ENCODE measurements around the gene COL5A1. TPM values are rescaled to one million over a fixed set of nuclear protein-coding genes. Genes with fewer than 3 reads are reported as not detected.
"Not testable (repeated sequence)": the region's sequence is repeated elsewhere in the genome, so short reads cannot be mapped to it uniquely, and the experiment has no call there.

Gene COL5A1
- total RNA-seq, 2 experiments from 2014 or later = 0.23 to 0.24 TPM

GRCh38 chr9:134663753-134664415, 22.3 kb downstream of the COL5A1 start:
- DNase-seq = no peak
- Mint-ChIP-seq H3K9me3 (peaks cover 15% of the 10 kb centered on the region), H3K36me3 (no peaks in the 10 kb centered on the region)

GRCh38 chr9:134664446-134664845, 22.8 kb downstream of the COL5A1 start:
- Mint-ChIP-seq H3K27ac (no peak overlapping the region), H3K4me1 (no peaks in the 10 kb centered on the region), H3K27me3 (peaks cover 14% of the 10 kb centered on the region), H3K9me3 (peaks cover 15% of the 10 kb centered on the region), H3K4me3 (no peak overlapping the region), H3K36me3 (no peaks in the 10 kb centered on the region)
- DNase-seq = no peak

More at GRCh38 chr9:134663753-134664415, 22.3 kb downstream of the COL5A1 start:
- Mint-ChIP-seq H3K4me1 (no peaks in the 10 kb centered on the region), H3K4me3 (no peak overlapping the region), H3K27me3 (peaks cover 11% of the 10 kb centered on the region), H3K27ac (no peak overlapping the region)

GRCh38 chr9:134666208-134666607, 24.6 kb downstream of the COL5A1 start:
- Mint-ChIP-seq H3K27me3 (peaks cover 19% of the 10 kb centered on the region), H3K4me3 (no peak overlapping the region), H3K4me1 (no peaks in the 10 kb centered on the region), H3K9me3 (peaks cover 2% of the 10 kb centered on the region), H3K27ac (no peak overlapping the region), H3K36me3 (no peaks in the 10 kb centered on the region)
- no peak for DNase-seq

GRCh38 chr9:134666831-134667230, 25.2 kb downstream of the COL5A1 start:
- no peaks in the 10 kb centered on the region for H3K9me3 Mint-ChIP-seq
- H3K36me3 Mint-ChIP-seq = no peaks in the 10 kb centered on the region
- no peak overlapping the region for H3K27ac Mint-ChIP-seq
- peaks cover 19% of the 10 kb centered on the region for H3K27me3 Mint-ChIP-seq
- no peaks in the 10 kb centered on the region for H3K4me1 Mint-ChIP-seq
- no peak overlapping the region for H3K4me3 Mint-ChIP-seq
- DNase-seq = no peak

- H3K9me3 Mint-ChIP-seq, H3K36me3 Mint-ChIP-seq, H3K4me3 Mint-ChIP-seq, DNase-seq, H3K27ac Mint-ChIP-seq, H3K4me1 Mint-ChIP-seq: not testable (repeated sequence)
- H3K27me3 Mint-ChIP-seq = peaks cover 15% of the 10 kb centered on the region
Observed at GRCh38 chr9:134668977-134669376, 27.4 kb downstream of the COL5A1 start.

GRCh38 chr9:134669399-134669955, 27.9 kb downstream of the COL5A1 start:
- H3K27me3 Mint-ChIP-seq = peaks cover 15% of the 10 kb centered on the region
- no peaks in the 10 kb centered on the region for H3K9me3 Mint-ChIP-seq
- no peaks in the 10 kb centered on the region for H3K36me3 Mint-ChIP-seq
- no peaks in the 10 kb centered on the region for H3K4me1 Mint-ChIP-seq
- H3K27ac Mint-ChIP-seq = no peak overlapping the region
- DNase-seq = no peak
- H3K4me3 Mint-ChIP-seq = no peak overlapping the region

GRCh38 chr9:134670042-134670525, 28.5 kb downstream of the COL5A1 start:
- Mint-ChIP-seq H3K4me3 (no peak overlapping the region), H3K9me3 (no peaks in the 10 kb centered on the region), H3K4me1 (no peaks in the 10 kb centered on the region), H3K36me3 (no peaks in the 10 kb centered on the region), H3K27ac (no peak overlapping the region), H3K27me3 (peaks cover 13% of the 10 kb centered on the region)
- no peak for DNase-seq

- Mint-ChIP-seq H3K9me3 (no peaks in the 10 kb centered on the region), H3K4me3 (no peak overlapping the region), H3K27me3 (peaks cover 8% of the 10 kb centered on the region), H3K36me3 (no peaks in the 10 kb centered on the region), H3K4me1 (no peaks in the 10 kb centered on the region), H3K27ac (no peak overlapping the region)
- no peak for DNase-seq
Observed at GRCh38 chr9:134670851-134671281, 29.3 kb downstream of the COL5A1 start.

GRCh38 chr9:134671341-134672113, 29.9 kb downstream of the COL5A1 start:
- Mint-ChIP-seq H3K27ac (no peak overlapping the region), H3K36me3 (no peaks in the 10 kb centered on the region), H3K4me1 (no peaks in the 10 kb centered on the region), H3K27me3 (peaks cover 8% of the 10 kb centered on the region), H3K9me3 (no peaks in the 10 kb centered on the region), H3K4me3 (no peak overlapping the region)
- DNase-seq = no peak

GRCh38 chr9:134676361-134676760, 34.8 kb downstream of the COL5A1 start:
- Mint-ChIP-seq H3K9me3 (no peaks in the 10 kb centered on the region), H3K27ac (no peak overlapping the region), H3K27me3 (no peaks in the 10 kb centered on the region), H3K4me3 (no peak overlapping the region), H3K4me1 (no peaks in the 10 kb centered on the region), H3K36me3 (no peaks in the 10 kb centered on the region)
- no peak for DNase-seq

- Mint-ChIP-seq H3K4me3 (no peak overlapping the region), H3K4me1 (no peaks in the 10 kb centered on the region), H3K27me3 (no peaks in the 10 kb centered on the region), H3K9me3 (no peaks in the 10 kb centered on the region), H3K27ac (no peak overlapping the region), H3K36me3 (no peaks in the 10 kb centered on the region)
- DNase-seq = no peak
Observed at GRCh38 chr9:134676886-134677285, 35.3 kb downstream of the COL5A1 start.

- DNase-seq = no peak
- Mint-ChIP-seq H3K27me3 (no peaks in the 10 kb centered on the region), H3K36me3 (no peaks in the 10 kb centered on the region), H3K4me3 (no peak overlapping the region), H3K4me1 (no peaks in the 10 kb centered on the region), H3K9me3 (no peaks in the 10 kb centered on the region), H3K27ac (no peak overlapping the region)
Observed at GRCh38 chr9:134677743-134678142, 36.1 kb downstream of the COL5A1 start.

- H3K27me3 Mint-ChIP-seq = no peaks in the 10 kb centered on the region
- DNase-seq = no peak
- H3K4me3 Mint-ChIP-seq = no peak overlapping the region
- no peaks in the 10 kb centered on the region for H3K36me3 Mint-ChIP-seq
- no peaks in the 10 kb centered on the region for H3K4me1 Mint-ChIP-seq
- H3K9me3 Mint-ChIP-seq = no peaks in the 10 kb centered on the region
- H3K27ac Mint-ChIP-seq = no peak overlapping the region
Observed at GRCh38 chr9:134678206-134678605, 36.6 kb downstream of the COL5A1 start.

- Mint-ChIP-seq H3K4me3 (no peak overlapping the region), H3K36me3 (no peaks in the 10 kb centered on the region), H3K27ac (no peak overlapping the region), H3K27me3 (no peaks in the 10 kb centered on the region), H3K9me3 (no peaks in the 10 kb centered on the region), H3K4me1 (no peaks in the 10 kb centered on the region)
- DNase-seq = no peak
Observed at GRCh38 chr9:134678666-134679443, 37.3 kb downstream of the COL5A1 start.
